WTC11 (cell line): ENCODE measurements around the gene MYO18A. TPM values are rescaled to one million over a fixed set of nuclear protein-coding genes. Genes with fewer than 3 reads are reported as not detected.

Experiments used
- ATAC-seq: fragments of 200-7000 bp; cut with Tn5 transposase; 2 replicates; pipeline ENCODE4 v1.10.0; 2021; ENCODE audit warnings: mild to moderate bottlenecking, moderate library complexity
- CTCF ChIA-PET: fragments of 300-600 bp; sonication (Branson Sonifier 250); formaldehyde crosslinking; loops from one replicate; lab custom pipeline; 2021; ENCODE audit warnings: antibody characterized with exemption; lab: Charles Lee
- POLR2A ChIA-PET: fragments of 350-600 bp; sonication (Branson Sonifier 250); formaldehyde crosslinking; loops from one replicate; lab custom pipeline; 2021; ENCODE audit warnings: antibody characterized with exemption; lab: Charles Lee
- DNase-seq: peaks from one replicate; pipeline ENCODE4 v3.0.0; 2021; ENCODE audit warnings: low spot score
- H3K27ac Mint-ChIP-seq: 2 replicates; pipeline ENCODE4 v1.8.0; 2021; ENCODE audit warnings: mixed read lengths
- H3K27me3 Mint-ChIP-seq: 2 replicates; pipeline ENCODE4 v1.8.0; 2021; ENCODE audit warnings: low read depth, mild to moderate bottlenecking, moderate library complexity, mixed read lengths
- H3K36me3 Mint-ChIP-seq: 2 replicates; pipeline ENCODE4 v1.8.0; 2021; ENCODE audit warnings: mixed read lengths
- H3K4me1 Mint-ChIP-seq: 2 replicates; pipeline ENCODE4 v1.8.0; 2022; ENCODE audit warnings: mixed read lengths
- H3K4me3 Mint-ChIP-seq: 2 replicates; pipeline ENCODE4 v1.8.0; 2021; ENCODE audit warnings: mild to moderate bottlenecking, moderate library complexity, mixed read lengths
- H3K9me3 Mint-ChIP-seq: 2 replicates; pipeline ENCODE4 v1.8.0; 2021; ENCODE audit warnings: mixed read lengths
- AFF4 ChIP-seq: sonication (generic); formaldehyde crosslinking; IDR thresholded peaks from 2 replicates; pipeline ENCODE4 v1.8.1; 2023; ENCODE audit warnings: mild to moderate bottlenecking, missing genetic modification reagents, borderline replicate concordance
- CREB1 ChIP-seq: sonication (generic); formaldehyde crosslinking; IDR thresholded peaks from 2 replicates; pipeline ENCODE4 v1.8.0; 2023; ENCODE audit warnings: mild to moderate bottlenecking, missing genetic modification reagents
- CTCF ChIP-seq: fragments of 200-600 bp; IDR thresholded peaks from 2 replicates; pipeline ENCODE4 v1.8.0; 2022; ENCODE audit warnings: antibody characterized with exemption
- ETV6 ChIP-seq: sonication (generic); formaldehyde crosslinking; IDR thresholded peaks from 2 replicates; pipeline ENCODE4 v1.8.1; 2022; ENCODE audit warnings: mild to moderate bottlenecking, missing genetic modification reagents
- FOXP1 ChIP-seq: sonication (generic); formaldehyde crosslinking; IDR thresholded peaks from 2 replicates; pipeline ENCODE4 v1.8.0; 2022; ENCODE audit warnings: missing genetic modification reagents, mild to moderate bottlenecking, moderate library complexity, borderline replicate concordance
- NFE2L1 ChIP-seq: sonication (generic); formaldehyde crosslinking; IDR thresholded peaks from 2 replicates; pipeline ENCODE4 v1.8.1; 2023; ENCODE audit warnings: missing genetic modification reagents
- NFYB ChIP-seq: sonication (generic); formaldehyde crosslinking; conservative IDR thresholded peaks from 2 replicates; pipeline ENCODE4 v1.8.0; 2022; ENCODE audit warnings: low read depth, missing genetic modification reagents
- NR1H2 ChIP-seq: sonication (generic); formaldehyde crosslinking; IDR thresholded peaks from 2 replicates; pipeline ENCODE4 v1.9.0; 2021; ENCODE audit warnings: mild to moderate bottlenecking, moderate library complexity, missing genetic modification reagents
- NR2C2 ChIP-seq: sonication (generic); formaldehyde crosslinking; IDR thresholded peaks from 2 replicates; pipeline ENCODE4 v1.8.0; 2022; ENCODE audit warnings: mild to moderate bottlenecking, missing genetic modification reagents
- NR3C1 ChIP-seq: sonication (generic); formaldehyde crosslinking; conservative IDR thresholded peaks from 2 replicates; pipeline ENCODE4 v1.8.1; 2023; ENCODE audit warnings: low read depth, mild to moderate bottlenecking, missing genetic modification reagents
- PRRX2 ChIP-seq: fragments of 250-450 bp; sonication (Bioruptor Pico); IDR thresholded peaks from 2 replicates; pipeline ENCODE4 v1.8.0; 2021; ENCODE audit warnings: mild to moderate bottlenecking
- SOX15 ChIP-seq: fragments of 250-450 bp; sonication (Bioruptor Pico); IDR thresholded peaks from 2 replicates; pipeline ENCODE4 v1.9.0; 2021; ENCODE audit warnings: mild to moderate bottlenecking
- TEAD4 ChIP-seq: sonication (generic); formaldehyde crosslinking; IDR thresholded peaks from 2 replicates; pipeline ENCODE4 v1.8.0; 2022; ENCODE audit warnings: mild to moderate bottlenecking, missing genetic modification reagents
- ZNF138 ChIP-seq: sonication (generic); formaldehyde crosslinking; conservative IDR thresholded peaks from 2 replicates; pipeline ENCODE4 v1.8.1; 2022; ENCODE audit warnings: mild to moderate bottlenecking, moderate library complexity, missing genetic modification reagents
- ZNF317 ChIP-seq: sonication (generic); formaldehyde crosslinking; IDR thresholded peaks from 2 replicates; pipeline ENCODE4 v1.8.1; 2023; ENCODE audit warnings: low read depth, mild to moderate bottlenecking, moderate library complexity, missing genetic modification reagents, borderline replicate concordance
- total RNA-seq: library from RNA; stranded (reverse); gene quantifications from 3 replicates; pipeline ENCODE4 v1.2.3, GENCODE V29; 2021
- TF ChIP-seq, protein P1 (sequence below): fragments of 250-450 bp; sonication (Bioruptor Pico); IDR thresholded peaks from 2 replicates; pipeline ENCODE4 v1.9.0; 2021; ENCODE audit warnings: moderate library complexity, mild to moderate bottlenecking, inconsistent platforms, borderline replicate concordance
- TF ChIP-seq, protein P2 (sequence below): sonication (generic); formaldehyde crosslinking; IDR thresholded peaks from 2 replicates; pipeline ENCODE4 v1.8.1; 2023; ENCODE audit warnings: mild to moderate bottlenecking, moderate library complexity, missing genetic modification reagents

The MYO18A gene
- total RNA-seq, 1 experiment from 2014 or later: 54.9 TPM

DNA sequence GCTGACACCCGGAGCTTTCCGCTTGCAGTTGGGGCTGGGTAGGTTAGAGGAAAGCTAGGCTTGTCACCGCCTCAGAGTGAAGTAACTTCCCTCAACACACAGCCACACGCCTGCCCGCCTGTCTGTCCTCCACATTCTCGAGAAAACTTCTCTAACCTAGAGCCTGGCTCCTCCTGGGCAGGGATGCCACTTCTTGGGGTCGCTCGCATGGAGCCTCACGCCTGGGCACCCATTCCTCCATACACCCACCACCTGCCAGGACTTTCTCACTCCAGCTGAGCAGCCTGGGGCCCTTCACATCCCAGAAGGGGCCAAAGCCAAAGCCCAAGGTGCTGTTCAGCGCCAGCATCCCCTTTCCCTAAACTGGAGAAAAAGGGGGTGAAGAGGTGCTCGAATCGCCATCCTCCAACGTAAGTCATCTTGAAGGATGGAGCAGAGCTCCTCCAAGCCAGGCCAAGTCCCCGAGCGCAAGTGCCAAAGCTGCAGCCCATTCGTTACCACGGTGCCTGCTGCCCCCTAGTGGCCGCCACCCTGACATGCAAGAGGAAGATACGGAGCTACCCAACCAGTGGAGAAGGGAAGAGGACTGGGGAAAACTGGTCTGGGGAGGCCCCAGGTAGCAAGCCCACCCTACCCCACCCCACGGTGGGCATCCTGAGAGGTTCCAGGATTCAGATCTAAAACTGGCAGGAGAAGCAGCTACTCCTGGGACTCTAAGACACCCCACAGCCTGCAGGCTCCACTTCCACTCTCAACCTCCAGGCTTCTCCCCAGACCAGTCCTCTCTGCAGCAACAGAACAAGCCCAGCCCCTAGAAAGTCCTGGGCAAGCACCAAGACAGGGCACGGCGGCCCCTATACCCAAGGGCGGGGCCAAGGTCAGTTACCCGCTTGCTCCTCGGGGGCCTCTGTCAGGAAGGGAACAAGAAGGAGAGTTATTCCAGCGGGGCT, 63.1 kb downstream of the MYO18A start (continued):
- TF ChIP-seq AFF4 (CRISPR knock-in tag): no peak
- no peak for TF ChIP-seq NFE2L1 (CRISPR knock-in tag)
- no peak for TF ChIP-seq ZNF138 (CRISPR knock-in tag)
- peak; percentile 98 for TF ChIP-seq CTCF
- TF ChIP-seq FOXP1 (CRISPR knock-in tag): no peak
- TF ChIP-seq CREB1 (CRISPR knock-in tag): no peak
- TF ChIP-seq NFYB (CRISPR knock-in tag): no peak

GRCh38 chr17:29115961-29116803, 64.0 kb downstream of the MYO18A start:
- Mint-ChIP-seq H3K4me1 (peaks cover 9% of the 10 kb centered on the region), H3K36me3 (peaks cover 11% of the 10 kb centered on the region), H3K27ac (no peak overlapping the region), H3K4me3 (no peak overlapping the region), H3K9me3 (no peaks in the 10 kb centered on the region), H3K27me3 (no peaks in the 10 kb centered on the region)
- no peak for TF ChIP-seq PRRX2 (CRISPR knock-in tag)
- no peak for TF ChIP-seq NR1H2 (CRISPR knock-in tag)
- TF ChIP-seq, protein P1, sequence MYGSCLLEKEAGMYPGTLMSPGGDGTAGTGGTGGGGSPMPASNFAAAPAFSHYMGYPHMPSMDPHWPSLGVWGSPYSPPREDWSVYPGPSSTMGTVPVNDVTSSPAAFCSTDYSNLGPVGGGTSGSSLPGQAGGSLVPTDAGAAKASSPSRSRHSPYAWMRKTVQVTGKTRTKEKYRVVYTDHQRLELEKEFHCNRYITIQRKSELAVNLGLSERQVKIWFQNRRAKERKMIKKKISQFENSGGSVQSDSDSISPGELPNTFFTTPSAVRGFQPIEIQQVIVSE (CRISPR knock-in tag): no peak
- no peak for TF ChIP-seq ETV6
- TF ChIP-seq, protein P2, sequence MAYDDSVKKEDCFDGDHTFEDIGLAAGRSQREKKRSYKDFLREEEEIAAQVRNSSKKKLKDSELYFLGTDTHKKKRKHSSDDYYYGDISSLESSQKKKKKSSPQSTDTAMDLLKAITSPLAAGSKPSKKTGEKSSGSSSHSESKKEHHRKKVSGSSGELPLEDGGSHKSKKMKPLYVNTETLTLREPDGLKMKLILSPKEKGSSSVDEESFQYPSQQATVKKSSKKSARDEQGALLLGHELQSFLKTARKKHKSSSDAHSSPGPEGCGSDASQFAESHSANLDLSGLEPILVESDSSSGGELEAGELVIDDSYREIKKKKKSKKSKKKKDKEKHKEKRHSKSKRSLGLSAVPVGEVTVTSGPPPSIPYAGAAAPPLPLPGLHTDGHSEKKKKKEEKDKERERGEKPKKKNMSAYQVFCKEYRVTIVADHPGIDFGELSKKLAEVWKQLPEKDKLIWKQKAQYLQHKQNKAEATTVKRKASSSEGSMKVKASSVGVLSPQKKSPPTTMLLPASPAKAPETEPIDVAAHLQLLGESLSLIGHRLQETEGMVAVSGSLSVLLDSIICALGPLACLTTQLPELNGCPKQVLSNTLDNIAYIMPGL: no peak
- no peak for TF ChIP-seq NR2C2 (CRISPR knock-in tag)
- no peak for TF ChIP-seq ZNF317
- no peak for TF ChIP-seq NR3C1 (CRISPR knock-in tag)
- TF ChIP-seq SOX15 (CRISPR knock-in tag): no peak
- TF ChIP-seq TEAD4 (CRISPR knock-in tag): no peak
- ChIA-PET POLR2A (interaction anchor here (1.0 to 1.3 kb wide), 5 partner anchors 33 to 390 kb away, joined by 3 to 6 read pairs (median 3); partner anchors contain the start of gene TLCD1), CTCF (interaction anchor here (0.6 to 14.7 kb wide), 91 partner anchors 9 to 732 kb away, joined by 3 to 762 read pairs (median 6); partner anchors contain the start of genes BLTP2, FLOT2, MYO18A and NEK8)
- DNase-seq: peak; percentile 76
- peak; percentile 71 for ATAC-seq
